Kidney epithelial cell (primary cell): ENCODE measurements around the gene SFXN2. TPM values are rescaled to one million over a fixed set of nuclear protein-coding genes. Genes with fewer than 3 reads are reported as not detected.
"Not testable (repeated sequence)": the region's sequence is repeated elsewhere in the genome, so short reads cannot be mapped to it uniquely, and the experiment has no call there.

Source experiments
- DNase-seq: peaks from one replicate; pipeline ENCODE4 v3.0.0-alpha.2; 2010; ENCODE audit warnings: low read depth
- H3K27me3 ChIP-seq: 2 replicates; pipeline ENCODE4 v1.6.0; 2011; ENCODE audit warnings: low read length; ENCODE audit not compliant: control insufficient read depth, insufficient read depth
- H3K36me3 ChIP-seq: 2 replicates; pipeline ENCODE4 v1.5.1; 2011; ENCODE audit warnings: low read length; ENCODE audit not compliant: control insufficient read depth, insufficient read depth
- H3K4me3 ChIP-seq: 2 replicates; pipeline ENCODE4 v1.5.1; 2011; ENCODE audit warnings: low read depth, mild to moderate bottlenecking, control low read depth, low read length
- CTCF ChIP-seq: IDR thresholded peaks from 2 replicates; pipeline ENCODE4 v1.5.1; 2011; ENCODE audit warnings: mild to moderate bottlenecking, moderate library complexity, low read length, control low read depth, inconsistent platforms; ENCODE audit not compliant: insufficient read depth, poor library complexity, severe bottlenecking
- total RNA-seq: library from RNA; depleted of rRNA; stranded (reverse); fragments of >200 nt; gene quantifications from 2 replicates; pipeline ENCODE4 v1.2.3, GENCODE V29; 2015

SFXN2 gene
- total RNA-seq, 1 donor from 2014 or later = 2.3 TPM

- no peak for TF ChIP-seq CTCF
- H3K4me3 ChIP-seq = no peak overlapping the region
- H3K36me3 ChIP-seq = no peaks in the 10 kb centered on the region
- no peak for DNase-seq
- no peaks in the 10 kb centered on the region for H3K27me3 ChIP-seq
These were observed 25.8 kb downstream of the SFXN2 start for GRCh38 chr10:102740229-102740628.

- TF ChIP-seq CTCF = no peak
- Histone ChIP-seq H3K27me3 (no peaks in the 10 kb centered on the region), H3K36me3 (no peaks in the 10 kb centered on the region), H3K4me3 (no peak overlapping the region)
- no peak for DNase-seq
These were observed 27.3 kb downstream of the SFXN2 start for GRCh38 chr10:102741726-102742237.

GRCh38 chr10:102742313-102742712 is 27.9 kb downstream of the SFXN2 start:
- H3K36me3 ChIP-seq, DNase-seq, H3K4me3 ChIP-seq, H3K27me3 ChIP-seq: not testable (repeated sequence)

DNA sequence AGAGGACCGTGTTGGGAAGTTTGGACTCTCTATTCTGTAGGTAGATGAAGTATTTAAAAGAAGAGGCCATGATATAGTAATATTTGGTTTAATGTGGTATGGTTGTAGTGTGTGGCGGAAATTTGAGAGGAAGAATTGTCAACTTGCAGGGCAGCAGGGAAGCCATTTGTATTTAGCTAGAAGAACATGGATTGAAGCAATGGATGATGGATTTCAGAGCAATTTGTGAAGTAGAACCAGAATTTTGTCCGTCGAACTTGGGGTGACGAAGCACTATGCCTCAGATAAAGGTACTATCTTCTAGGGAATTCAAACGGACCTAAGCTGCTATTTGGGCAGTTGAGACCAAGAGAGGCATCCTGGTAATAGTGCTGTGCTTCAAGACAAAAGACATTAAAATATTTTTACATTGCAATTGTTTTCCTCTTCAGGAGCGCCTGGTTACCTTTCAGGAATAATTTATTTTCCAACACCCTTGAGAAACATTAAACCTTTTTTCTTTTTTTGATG is 28.7 kb downstream of the SFXN2 start:
- Histone ChIP-seq H3K36me3 (no peaks in the 10 kb centered on the region), H3K27me3 (no peaks in the 10 kb centered on the region), H3K4me3 (no peak overlapping the region)
- DNase-seq = no peak
- no peak for TF ChIP-seq CTCF

GRCh38 chr10:102743588-102744373 is 29.3 kb downstream of the SFXN2 start, which contains the start of gene WBP1L:
Gene WBP1L, plus strand, starts transcription at chr10:102743948. Its CDS starts 106 bp downstream, at chr10:102744054.
- no peaks in the 10 kb centered on the region for H3K27me3 ChIP-seq
- H3K4me3 ChIP-seq = peak within 1 kb of the TSS; percentile 85
- TF ChIP-seq CTCF = no peak
- DNase-seq = peak; percentile 97
- no peaks in the 10 kb centered on the region for H3K36me3 ChIP-seq

DNA sequence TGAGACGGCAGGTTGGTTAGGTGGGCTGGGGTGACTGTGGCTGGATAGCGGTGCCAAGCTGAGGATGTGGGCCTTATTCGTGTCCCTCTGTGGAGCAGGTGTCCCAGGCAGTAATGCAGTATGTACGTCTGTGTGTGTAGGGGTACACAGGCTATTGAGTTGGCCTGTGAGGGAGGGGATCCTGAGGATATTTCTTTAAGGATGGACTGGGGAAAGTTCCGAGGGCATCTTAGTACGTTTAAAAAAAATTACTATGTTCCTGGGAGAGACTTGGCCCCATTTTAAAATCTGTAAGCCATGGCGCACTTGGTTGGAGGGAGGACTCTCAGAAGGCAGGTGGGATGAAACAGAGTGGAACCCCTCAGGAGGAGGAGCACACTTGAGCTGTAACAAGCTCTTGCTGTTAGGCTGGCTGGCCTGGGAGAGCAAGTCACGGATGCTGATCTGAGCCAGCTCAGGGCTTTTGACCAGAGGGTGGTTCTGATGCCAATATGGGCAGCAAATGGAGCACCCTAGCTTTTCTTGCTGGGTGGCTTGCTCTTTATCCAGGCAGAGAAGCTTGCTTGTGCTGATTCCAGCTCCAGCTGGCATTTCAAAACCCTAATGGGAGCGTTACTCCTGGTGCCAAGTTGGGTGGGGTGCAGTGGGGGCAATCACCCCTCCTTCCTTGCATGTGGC is 30.1 kb downstream of the SFXN2 start:
- no peaks in the 10 kb centered on the region for H3K36me3 ChIP-seq
- DNase-seq = no peak
- TF ChIP-seq CTCF = no peak
- H3K4me3 ChIP-seq = peak overlapping the region; percentile 85
- no peaks in the 10 kb centered on the region for H3K27me3 ChIP-seq
